Gastroesophageal sphincter (tissue), 4 donors: ENCODE measurements around the gene PLPP7. TPM values are rescaled to one million over a fixed set of nuclear protein-coding genes. Genes with fewer than 3 reads are reported as not detected.

Source experiments
- ATAC-seq: fragments of 150-250 bp; one replicate; pipeline ENCODE4 v1.9.1; 2016; ENCODE audit warnings: mild to moderate bottlenecking, moderate library complexity
- H3K27ac ChIP-seq, 4 donors: fragments of 200-600 bp; sonication (generic) in 3 of 4; 1 replicate in 3 of 4; 2 replicates in 1 of 4; pipeline ENCODE4 v1.5.1; 2016 to 2019
- H3K27me3 ChIP-seq: fragments of 200-600 bp; sonication (generic); one replicate; pipeline ENCODE4 v1.5.1; 2019
- H3K36me3 ChIP-seq, 2 donors: fragments of 200-600 bp; sonication (generic); one replicate each; pipeline ENCODE4 v1.5.1; 2019; ENCODE audit warnings: control low read depth in 1 of 2
- H3K4me1 ChIP-seq, 3 donors: fragments of 200-600 bp; sonication (generic); 1 replicate in 2 of 3; 2 replicates in 1 of 3; pipeline ENCODE4 v1.5.1; 2016 to 2019; ENCODE audit warnings: control low read depth in 2 of 3
- H3K4me3 ChIP-seq, 2 donors: fragments of 200-600 bp; sonication (generic); one replicate each; pipeline ENCODE4 v1.5.1; 2019; ENCODE audit warnings: mild to moderate bottlenecking in 1 of 2, moderate library complexity in 1 of 2
- H3K9me3 ChIP-seq, 3 donors: fragments of 200-600 bp; sonication (generic); one replicate each; pipeline ENCODE4 v1.5.1; 2017 to 2019; ENCODE audit warnings: control low read depth in 2 of 3
- CTCF ChIP-seq, 4 experiments: fragments of 200-600 bp in 2 of 4; fragments of 450-650 bp in 2 of 4; sonication (generic) in 1 of 4; IDR thresholded peaks; one replicate each; pipeline ENCODE4 v1.5.1; 2017 to 2019; ENCODE audit warnings: antibody characterized with exemption in 4 of 4, mild to moderate bottlenecking in 2 of 4, moderate library complexity in 2 of 4
- EP300 ChIP-seq: sonication (generic); formaldehyde crosslinking; IDR thresholded peaks from one replicate; pipeline ENCODE4 v1.6.1; 2017; ENCODE audit warnings: antibody characterized with exemption, mild to moderate bottlenecking
- POLR2A ChIP-seq, 2 donors: fragments of 450-650 bp; IDR thresholded peaks; one replicate each; pipeline ENCODE4 v1.6.1; 2017; ENCODE audit warnings: antibody characterized with exemption in 2 of 2, mild to moderate bottlenecking in 2 of 2, moderate library complexity in 1 of 2
- POLR2AphosphoS5 ChIP-seq: sonication (generic); formaldehyde crosslinking; IDR thresholded peaks from one replicate; pipeline ENCODE4 v1.6.1; 2017; ENCODE audit warnings: antibody characterized with exemption
- WGBS, 2 donors: methylation state at CpG; one replicate each; pipeline ENCODE4 v1.1.5; 2018; ENCODE audit warnings: low coverage in 1 of 2; 5-methylcytosine and 5-hydroxymethylcytosine counted together
- total RNA-seq, 4 donors: library from RNA; depleted of rRNA; stranded (reverse); fragments of >200 nt; gene quantifications; one replicate each; pipeline ENCODE4 v1.1.0, GENCODE V29; 2016

PLPP7 gene
- total RNA-seq, 4 donors from 2014 or later, result 9.7 to 21.1 (median 12.0) TPM

GRCh38 chr9:131277287-131277909 is 12.1 kb upstream of the PLPP7 start:
- no peak for ATAC-seq
- Histone ChIP-seq H3K4me3 (peak overlapping the region; percentile 42 to 76), H3K4me1 (peaks cover 0 to 40% (median under 1%) of the 10 kb centered on the region in 3 donors), H3K27ac (peak overlapping the region in 2 of 4 donors; percentile 64 to 79), H3K36me3 (no peaks in the 10 kb centered on the region), H3K27me3 (peaks cover 62% of the 10 kb centered on the region), H3K9me3 (no peaks in the 10 kb centered on the region)
- peak in 1 of 4 experiments; percentile 26 for TF ChIP-seq CTCF (IDR thresholded peaks at IDR 0.05)
- TF ChIP-seq EP300, result no peak
- no CpG with 5 or more reads among the region's 78 CpGs for WGBS, 2 donors

- H3K27me3 ChIP-seq, result peaks cover 69% of the 10 kb centered on the region
- H3K4me1 ChIP-seq, result peaks cover 0 to 45% (median 7%) of the 10 kb centered on the region in 3 donors
- TF ChIP-seq EP300 (no peak), POLR2AphosphoS5 (peak; percentile 31), CTCF (IDR thresholded peaks at IDR 0.05) (no peak), POLR2A (IDR thresholded peaks at IDR 0.05) (peak in 1 of 2 donors; percentile 11)
- no peaks in the 10 kb centered on the region for H3K36me3 ChIP-seq
- ATAC-seq, result peak; percentile 92
- peak overlapping the region; percentile 42 to 76 for H3K4me3 ChIP-seq
- H3K27ac ChIP-seq, result peak overlapping the region in 2 of 4 donors; percentile 64 to 79
- no peaks in the 10 kb centered on the region for H3K9me3 ChIP-seq
- WGBS, 2 donors, result no CpG with 5 or more reads among the region's 59 CpGs
Measured at GRCh38 chr9:131277910-131278701, 11.4 kb upstream of the PLPP7 start.

- no peak for ATAC-seq
- TF ChIP-seq CTCF (IDR thresholded peaks at IDR 0.05), result no peak
- no peak for TF ChIP-seq POLR2AphosphoS5
- no peak for TF ChIP-seq POLR2A (IDR thresholded peaks at IDR 0.05)
- TF ChIP-seq EP300, result no peak
- no peak overlapping the region for H3K4me3 ChIP-seq
- H3K27ac ChIP-seq, result no peak overlapping the region
- H3K9me3 ChIP-seq, result no peaks in the 10 kb centered on the region
- H3K4me1 ChIP-seq, result peaks cover 0 to 48% (median 7%) of the 10 kb centered on the region in 3 donors
- H3K27me3 ChIP-seq, result peaks cover 75% of the 10 kb centered on the region
- no peaks in the 10 kb centered on the region for H3K36me3 ChIP-seq
- WGBS, 2 donors, result 60 to 79% methylated on average over 1 to 2 of the region's 10 CpGs
Measured at GRCh38 chr9:131278702-131279111, 10.8 kb upstream of the PLPP7 start.

- WGBS, 2 donors, result 40 to 76% methylated on average over 1 to 6 of the region's 11 CpGs
- peaks cover 72% of the 10 kb centered on the region for H3K27me3 ChIP-seq
- ATAC-seq, result no peak
Measured at GRCh38 chr9:131279196-131279862, 10.2 kb upstream of the PLPP7 start.

More at GRCh38 chr9:131279196-131279862, 10.2 kb upstream of the PLPP7 start:
- H3K4me3 ChIP-seq, result no peak overlapping the region
- H3K36me3 ChIP-seq, result no peaks in the 10 kb centered on the region
- no peaks in the 10 kb centered on the region for H3K9me3 ChIP-seq
- no peak overlapping the region for H3K27ac ChIP-seq
- peaks cover 0 to 48% (median 7%) of the 10 kb centered on the region in 3 donors for H3K4me1 ChIP-seq
- TF ChIP-seq POLR2AphosphoS5, result no peak
- TF ChIP-seq POLR2A (IDR thresholded peaks at IDR 0.05), result no peak
- no peak for TF ChIP-seq EP300
- no peak for TF ChIP-seq CTCF (IDR thresholded peaks at IDR 0.05)
